HepG2 (cell line): ENCODE data around the gene SH3BP2. TPM values are rescaled to one million over a fixed set of nuclear protein-coding genes. Genes with fewer than 3 reads are reported as not detected.
A peak's percentile ranks its signal among the peaks of the same experiment; 100 is the strongest.

Experiments
- ADNP ChIP-seq: sonication (generic); formaldehyde crosslinking; IDR thresholded peaks from 2 replicates; pipeline ENCODE4 v1.4.0; 2020; ENCODE audit warnings: missing genetic modification reagents
- EZH2 ChIP-seq: conservative IDR thresholded peaks from 2 replicates; pipeline ENCODE4 v1.6.1; 2012; ENCODE audit warnings: mild to moderate bottlenecking, low read depth, low read length, moderate library complexity
- FOXK1 ChIP-seq: sonication (generic); formaldehyde crosslinking; IDR thresholded peaks from 2 replicates; pipeline ENCODE4 v1.4.0; 2020; ENCODE audit warnings: low read depth, missing genetic modification reagents, borderline replicate concordance
- GABPA ChIP-seq, 2 experiments: IDR thresholded peaks; 2 replicates each; pipeline ENCODE4 v1.6.1; 2011 to 2016; ENCODE audit warnings: low read depth in 2 of 2, low read length in 1 of 2, missing biosample characterization in 1 of 2, missing genetic modification characterization in 1 of 2
- GABPB1 ChIP-seq: IDR thresholded peaks from 2 replicates; pipeline ENCODE4 v1.6.1; 2016; ENCODE audit warnings: mild to moderate bottlenecking, missing genetic modification reagents, moderate library complexity, missing compliant biosample characterization
- IKZF4 ChIP-seq: sonication (generic); formaldehyde crosslinking; IDR thresholded peaks from 2 replicates; pipeline ENCODE4 v1.5.1; 2020; ENCODE audit warnings: borderline replicate concordance, mild to moderate bottlenecking, low read depth, missing genetic modification reagents; ENCODE audit errors: not compliant biosample characterization
- KLF9 ChIP-seq: IDR thresholded peaks from 2 replicates; pipeline ENCODE4 v1.6.1; 2016; ENCODE audit warnings: low read depth
- MBD4 ChIP-seq: IDR thresholded peaks from 2 replicates; pipeline ENCODE4 v1.6.1; 2012; ENCODE audit warnings: low read length, inconsistent platforms, borderline replicate concordance
- NAIF1 ChIP-seq: sonication (generic); formaldehyde crosslinking; IDR thresholded peaks from 2 replicates; pipeline ENCODE4 v1.5.0; 2020; ENCODE audit warnings: mild to moderate bottlenecking, missing genetic modification reagents, borderline replicate concordance
- NFAT5 ChIP-seq: sonication (generic); formaldehyde crosslinking; IDR thresholded peaks from 2 replicates; pipeline ENCODE4 v1.4.0; 2020; ENCODE audit warnings: missing genetic modification reagents
- NFYB ChIP-seq: sonication (generic); formaldehyde crosslinking; IDR thresholded peaks from 2 replicates; pipeline ENCODE4 v1.4.0; 2020; ENCODE audit warnings: missing genetic modification reagents
- NONO ChIP-seq, 2 experiments: fragments of 450-650 bp in 1 of 2; sonication (generic) in 1 of 2; formaldehyde crosslinking in 1 of 2; IDR thresholded peaks in 1 of 2; conservative IDR thresholded peaks in 1 of 2; 2 replicates each; pipeline versions ENCODE4 v1.6.1 to v1.8.0; 2017 to 2022; ENCODE audit warnings: mild to moderate bottlenecking in 1 of 2, missing genetic modification reagents in 1 of 2, moderate library complexity in 1 of 2
- PHF21A ChIP-seq: sonication (generic); formaldehyde crosslinking; IDR thresholded peaks from 2 replicates; pipeline ENCODE4 v1.5.0; 2020; ENCODE audit warnings: mild to moderate bottlenecking, missing genetic modification reagents
- SMARCE1 ChIP-seq: fragments of 450-650 bp; IDR thresholded peaks from 2 replicates; pipeline ENCODE4 v1.6.1; 2017; ENCODE audit warnings: borderline replicate concordance
- ZBTB7A ChIP-seq: sonication (generic); formaldehyde crosslinking; IDR thresholded peaks from 2 replicates; pipeline ENCODE4 v1.8.0; 2022; ENCODE audit warnings: mild to moderate bottlenecking, missing genetic modification reagents
- ZEB1 ChIP-seq: IDR thresholded peaks from 2 replicates; pipeline ENCODE4 v1.6.1; 2012; ENCODE audit warnings: mild to moderate bottlenecking, low read depth, inconsistent platforms; ENCODE audit not compliant: insufficient replicate concordance
- ZNF24 ChIP-seq: fragments of 450-650 bp; IDR thresholded peaks from 2 replicates; pipeline ENCODE4 v1.6.1; 2017; ENCODE audit warnings: antibody characterized with exemption, mild to moderate bottlenecking
- ZNF263 ChIP-seq: sonication (generic); formaldehyde crosslinking; IDR thresholded peaks from 2 replicates; pipeline ENCODE4 v1.4.0; 2020; ENCODE audit warnings: missing genetic modification reagents
- ZNF280B ChIP-seq: sonication (generic); formaldehyde crosslinking; IDR thresholded peaks from 2 replicates; pipeline ENCODE4 v1.5.0; 2020; ENCODE audit warnings: missing genetic modification reagents, mild to moderate bottlenecking, borderline replicate concordance
- ZNF720 ChIP-seq: sonication (generic); formaldehyde crosslinking; IDR thresholded peaks from 2 replicates; pipeline ENCODE4 v1.4.0; 2020; ENCODE audit warnings: missing genetic modification reagents
- ZSCAN25 ChIP-seq: sonication (generic); formaldehyde crosslinking; IDR thresholded peaks from 2 replicates; pipeline ENCODE4 v1.8.0; 2022; ENCODE audit warnings: mild to moderate bottlenecking, missing genetic modification reagents
- polyA plus RNA-seq, 8 experiments: library from polyadenylated mRNA; depleted of rRNA in 3 of 8; stranded (reverse) in 7 of 8; unstranded in 1 of 8; fragments of >200 nt; fragmentation: Illumina TruSeq in 4 of 8; extraction: Trizol in 4 of 8; gene quantifications; 2 replicates each; pipeline versions ENCODE4 v1.2.1 to v1.2.3, GENCODE V29; 2011 to 2016; ENCODE audit warnings: low read depth in 4 of 8, missing spikeins in 1 of 8, mixed read lengths in 1 of 8; ENCODE audit not compliant: insufficient read depth in 1 of 8
- total RNA-seq, 5 experiments: library from RNA; depleted of rRNA; stranded (reverse); fragments of >200 nt; fragmentation: Illumina TruSeq; extraction: Trizol; gene quantifications; 2 replicates each; pipeline ENCODE4 v1.2.3, GENCODE V29; 2016; ENCODE audit warnings: low read depth in 1 of 5
- TF ChIP-seq, protein P1 (sequence below): sonication (generic); formaldehyde crosslinking; IDR thresholded peaks from 2 replicates; pipeline ENCODE4 v1.8.0; 2022; ENCODE audit warnings: mild to moderate bottlenecking, missing genetic modification reagents, moderate library complexity

Gene SH3BP2
- total and polyA plus RNA-seq, 2 of the 13 experiments (the other 11 are each of a cell fraction or from before 2014, with no cell fraction given), result 16.9 to 34.5 TPM

GRCh38 chr4:2793586-2794485 lies 951 bp downstream of the SH3BP2 start (continued):
- TF ChIP-seq NFAT5, result no peak
- TF ChIP-seq NAIF1 (CRISPR knock-in tag), result no peak
- TF ChIP-seq ZEB1, result no peak
- no peak for TF ChIP-seq NFYB (CRISPR knock-in tag)
- TF ChIP-seq NONO (IDR thresholded peaks at IDR 0.05), result no peak
- TF ChIP-seq NONO (CRISPR knock-in tag; conservative IDR thresholded peaks at IDR 0.05), result no peak
- TF ChIP-seq ZSCAN25 (CRISPR knock-in tag), result peak; percentile 18; the same call in 1 of the 2 replicates
- no peak for TF ChIP-seq IKZF4 (CRISPR knock-in tag)
- no peak for TF ChIP-seq EZH2
- no peak for TF ChIP-seq KLF9 (CRISPR knock-in tag)
- no peak for TF ChIP-seq SMARCE1
- TF ChIP-seq MBD4, result no peak
- TF ChIP-seq PHF21A (CRISPR knock-in tag), result 0 out of 2 replicates have a peak, but pooled peaks have one; percentile 70
- peak; percentile 34; the same call in 1 of the 2 replicates for TF ChIP-seq FOXK1 (CRISPR knock-in tag)
- TF ChIP-seq ZNF263, result peak; percentile 78
- TF ChIP-seq GABPA (IDR thresholded peaks at IDR 0.05; ENCODE audit: low read depth, low read length), result no peak
- no peak for TF ChIP-seq GABPA (CRISPR knock-in tag; IDR thresholded peaks at IDR 0.05; ENCODE audit: low read depth)
- TF ChIP-seq GABPB1, result no peak; the same call in none of the 2 replicates
- no peak for TF ChIP-seq ZNF24
- TF ChIP-seq ZBTB7A (CRISPR knock-in tag), result 0 out of 2 replicates have a peak, but pooled peaks have one; percentile 55
- no peak for TF ChIP-seq ADNP
- TF ChIP-seq, protein P1, sequence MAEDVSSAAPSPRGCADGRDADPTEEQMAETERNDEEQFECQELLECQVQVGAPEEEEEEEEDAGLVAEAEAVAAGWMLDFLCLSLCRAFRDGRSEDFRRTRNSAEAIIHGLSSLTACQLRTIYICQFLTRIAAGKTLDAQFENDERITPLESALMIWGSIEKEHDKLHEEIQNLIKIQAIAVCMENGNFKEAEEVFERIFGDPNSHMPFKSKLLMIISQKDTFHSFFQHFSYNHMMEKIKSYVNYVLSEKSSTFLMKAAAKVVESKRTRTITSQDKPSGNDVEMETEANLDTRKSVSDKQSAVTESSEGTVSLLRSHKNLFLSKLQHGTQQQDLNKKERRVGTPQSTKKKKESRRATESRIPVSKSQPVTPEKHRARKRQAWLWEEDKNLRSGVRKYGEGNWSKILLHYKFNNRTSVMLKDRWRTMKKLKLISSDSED (CRISPR knock-in tag), result no peak
- peak; percentile 80 for TF ChIP-seq ZNF280B
- no peak for TF ChIP-seq ZNF720
